Islet precursor cell (in vitro differentiated cells): ENCODE results near the gene F5.
A peak's percentile ranks its signal among the peaks of the same experiment; 100 is the strongest.

Source experiments
- DNase-seq: peaks from one replicate; pipeline ENCODE4 v3.0.0-alpha.2; 2018

F5 gene

DNA sequence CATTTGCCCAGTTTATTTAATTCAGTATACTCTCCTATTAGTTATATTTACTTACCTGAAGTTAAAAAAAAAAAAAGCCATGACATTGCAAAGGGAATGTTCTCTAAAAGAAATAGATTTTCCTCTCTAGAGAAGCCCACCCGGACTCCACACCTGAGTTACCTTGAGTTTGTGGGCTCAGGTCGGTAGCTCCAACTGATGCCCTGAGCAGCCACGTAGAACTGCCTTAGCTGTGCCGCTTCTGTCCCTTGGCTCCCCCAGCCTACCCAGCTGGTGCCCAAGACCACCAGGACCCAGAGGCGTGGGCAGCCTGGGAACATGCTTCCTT lies 250 bp downstream of the F5 start:
- DNase-seq: no peak

GRCh38 chr1:169585181-169585580 lies 1.1 kb downstream of the F5 start:
- DNase-seq: no peak

GRCh38 chr1:169584483-169585144 lies 1.7 kb downstream of the F5 start:
- no peak for DNase-seq

DNA sequence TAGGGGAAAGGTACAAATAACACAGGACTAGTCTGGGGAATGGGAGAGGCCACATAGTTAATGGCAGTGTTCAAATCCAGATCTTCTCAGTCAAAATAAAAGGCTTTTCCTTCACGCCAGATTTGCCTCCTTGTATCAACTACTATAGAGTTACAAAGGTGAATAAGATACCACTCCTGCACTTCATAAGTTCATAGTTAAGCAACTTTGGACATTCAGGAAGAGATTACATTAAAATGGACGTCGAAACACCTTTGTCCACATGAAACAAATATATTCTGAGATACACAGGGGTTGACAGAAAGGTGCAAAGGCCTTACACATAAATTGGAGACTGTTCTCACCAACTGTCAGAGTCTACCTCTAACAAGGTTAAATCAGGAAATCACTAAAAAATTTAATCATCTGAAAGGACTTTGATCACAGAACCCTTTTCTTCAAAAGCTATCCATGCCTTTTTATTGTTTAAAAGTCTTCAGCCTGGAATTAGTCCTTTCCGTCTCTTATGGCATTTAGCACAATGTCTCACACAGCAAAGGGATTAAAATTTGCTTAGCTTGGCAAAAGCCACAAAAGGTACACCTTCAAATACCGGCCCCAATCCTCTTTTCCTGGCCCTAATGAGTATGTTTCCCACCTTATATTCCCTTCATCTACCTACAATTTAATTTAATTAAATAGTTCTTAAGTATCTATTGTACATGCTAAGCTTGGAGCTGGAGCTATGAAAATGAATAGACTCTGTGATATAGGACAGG lies 8.1 kb downstream of the F5 start:
- no peak for DNase-seq

DNA sequence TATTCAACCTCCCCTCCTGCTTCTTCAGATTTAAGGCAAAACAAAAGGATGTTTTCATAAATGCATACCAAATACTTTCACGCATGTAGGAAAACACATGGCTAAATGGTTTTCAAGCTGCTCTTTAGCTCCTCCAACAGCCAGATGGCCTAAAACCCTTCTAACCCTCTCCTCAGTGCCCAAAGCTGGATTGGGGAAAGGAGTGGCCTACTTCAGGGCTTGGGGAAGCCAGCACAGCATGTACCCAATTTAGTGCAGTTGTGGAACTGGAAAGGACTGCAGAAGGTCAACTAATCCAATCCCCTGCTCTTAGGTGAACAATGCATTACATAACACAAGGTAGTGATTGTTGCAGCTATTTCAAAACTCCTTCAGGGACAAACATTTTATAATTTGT lies 9.3 kb downstream of the F5 start:
- DNase-seq: no peak

DNA sequence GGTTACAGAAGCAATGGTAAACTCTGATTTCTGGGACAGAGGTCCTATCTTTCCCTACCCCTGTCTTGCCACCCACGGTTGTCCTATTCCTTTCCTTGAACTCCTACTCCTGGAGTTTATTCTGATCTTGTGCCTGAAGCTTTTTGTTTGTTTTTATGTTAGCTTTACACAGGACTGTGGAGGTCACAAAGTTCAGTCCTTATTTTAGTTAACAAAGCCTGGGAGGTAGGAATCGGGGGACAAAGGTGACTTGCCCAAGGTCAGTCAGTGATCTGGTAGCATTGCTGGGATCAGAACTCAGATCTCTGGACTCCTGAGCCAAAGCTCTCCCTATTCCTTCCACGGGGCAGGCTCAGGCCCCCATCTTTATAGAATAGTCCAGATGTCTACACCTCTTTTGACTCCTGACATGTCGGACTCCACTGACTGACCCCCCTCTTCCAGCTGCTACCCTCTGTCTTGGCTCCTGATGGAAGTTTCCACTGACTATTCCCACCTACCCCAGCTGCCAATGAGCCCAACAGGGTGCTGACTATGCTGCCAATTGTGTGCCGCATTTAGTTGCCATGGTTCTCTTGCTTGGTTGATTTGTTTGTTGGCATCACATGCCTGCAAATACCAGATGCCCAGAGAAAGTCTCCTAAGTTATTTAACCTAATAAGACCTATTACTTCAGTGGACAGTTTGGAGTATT lies 9.9 kb downstream of the F5 start:
- no peak for DNase-seq

DNA sequence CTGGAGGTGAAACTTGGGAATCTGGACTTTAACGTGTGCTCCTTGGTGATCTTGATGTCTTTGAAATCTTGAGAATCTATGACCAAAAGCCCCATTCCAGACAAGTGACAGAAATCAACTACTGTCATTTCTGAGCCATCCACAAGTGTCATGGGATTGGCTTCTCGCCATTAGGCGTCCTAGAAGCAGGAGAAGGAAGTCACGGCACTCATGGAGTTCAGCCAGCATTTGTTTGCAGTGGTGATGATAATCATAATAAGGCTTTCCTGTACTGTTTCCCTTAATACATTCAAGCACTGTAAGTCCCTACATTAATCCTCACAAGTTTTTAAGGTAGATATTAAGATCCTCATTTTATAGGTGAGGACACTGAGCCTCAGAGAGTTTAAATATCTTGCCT lies 11.9 kb downstream of the F5 start:
- DNase-seq: no peak

DNA sequence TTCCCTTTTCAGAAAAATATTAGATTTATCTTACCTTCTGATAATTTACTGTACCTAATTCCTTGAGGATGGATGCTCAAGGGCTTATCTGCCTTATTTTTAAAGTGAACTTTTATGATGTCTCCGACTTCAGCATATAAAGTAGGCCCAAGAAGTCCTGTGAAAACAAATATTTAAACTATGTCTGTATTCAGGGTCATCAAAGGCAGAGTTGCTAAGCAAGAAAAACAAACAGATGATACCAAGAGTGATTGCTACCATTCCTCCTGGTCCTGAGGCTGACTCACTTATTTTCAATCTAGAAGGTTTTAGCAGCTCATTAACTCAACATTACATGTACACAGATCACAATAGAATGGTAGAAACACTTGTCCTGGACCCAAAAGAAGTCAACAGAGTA lies 14.1 kb downstream of the F5 start:
- DNase-seq: no peak

GRCh38 chr1:169571450-169571849 lies 14.8 kb downstream of the F5 start:
- DNase-seq: no peak

DNA sequence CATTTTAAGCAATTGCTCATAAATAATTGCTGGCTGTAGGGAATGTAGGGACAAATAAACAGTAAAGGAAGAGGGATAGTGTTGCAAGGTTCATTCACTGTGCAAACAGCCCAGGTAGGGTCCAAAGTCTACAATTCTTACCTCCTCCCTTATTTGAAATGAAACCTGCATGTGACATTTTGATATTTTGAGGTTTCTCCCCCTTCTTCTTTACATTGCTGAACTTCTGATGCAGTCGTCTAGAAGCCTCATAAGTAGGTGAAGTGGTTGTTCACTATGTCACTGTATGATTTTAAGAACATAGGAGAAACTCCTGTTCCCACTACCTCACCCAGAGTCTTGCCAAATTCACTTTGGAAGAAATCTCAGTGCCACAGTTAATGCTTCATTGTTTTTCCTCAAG lies 16.1 kb downstream of the F5 start:
- DNase-seq: no peak

DNA sequence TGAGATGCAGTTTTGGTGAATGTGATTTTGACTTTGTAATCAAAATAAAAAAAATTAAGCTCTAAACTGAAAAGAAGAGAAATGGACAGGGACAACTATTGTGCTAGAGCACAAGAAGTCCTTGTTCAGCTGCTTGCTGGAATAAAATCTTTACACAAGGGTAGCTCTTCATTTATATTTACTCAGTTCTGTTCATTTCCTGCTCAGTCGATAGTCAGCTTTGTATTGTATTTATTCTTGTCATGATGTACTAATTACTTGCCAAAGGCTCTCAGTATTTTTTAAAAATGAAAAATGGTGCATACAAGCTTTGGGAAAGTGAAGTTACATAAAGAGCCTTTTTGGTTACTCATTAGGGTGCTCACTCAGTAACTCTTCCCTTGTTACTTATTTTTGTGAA lies 17.8 kb downstream of the F5 start:
- no peak for DNase-seq

DNA sequence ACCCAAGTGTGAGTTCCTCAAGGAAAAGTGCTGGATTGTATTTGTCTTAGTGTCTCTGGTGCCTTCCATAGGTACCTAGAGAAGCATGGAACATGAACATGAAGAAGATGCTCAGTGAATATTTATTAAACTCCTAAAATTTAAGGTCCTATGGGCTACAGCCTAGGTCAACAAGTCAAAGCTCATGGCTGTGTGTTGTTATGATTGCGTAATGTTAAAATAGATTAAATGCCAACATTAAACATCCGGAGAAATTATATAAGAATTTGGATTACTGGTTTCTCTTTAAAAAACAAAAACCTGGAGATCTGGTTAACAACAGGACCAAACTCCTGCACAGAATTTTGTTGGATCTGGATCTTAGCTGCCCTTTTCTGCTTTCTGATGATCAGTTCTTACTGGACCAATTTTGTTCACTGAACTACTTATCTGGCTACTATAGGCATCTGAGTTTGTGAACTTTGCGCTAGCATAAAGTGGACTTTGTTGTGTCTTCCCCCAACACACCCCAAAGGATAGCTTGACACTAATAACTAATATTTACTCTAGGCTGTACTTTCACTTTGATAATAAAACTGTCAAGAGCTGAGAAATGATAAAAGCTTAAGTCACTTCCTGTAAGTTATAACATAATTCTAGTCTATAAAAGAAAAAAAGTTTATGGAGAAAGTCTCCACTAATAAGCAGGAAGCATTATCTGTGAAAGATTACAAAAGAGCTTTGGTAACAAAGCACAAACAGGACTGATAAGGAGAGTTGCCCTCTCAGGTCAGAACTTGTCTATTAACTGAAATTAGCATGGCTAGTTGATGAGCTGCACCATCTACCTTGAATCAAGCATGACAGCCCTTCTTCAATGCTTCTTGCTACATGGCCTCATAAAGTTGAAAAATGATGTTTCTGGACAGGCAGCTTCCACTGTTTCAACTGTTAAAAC lies 20.7 kb downstream of the F5 start:
- DNase-seq: no peak

DNA sequence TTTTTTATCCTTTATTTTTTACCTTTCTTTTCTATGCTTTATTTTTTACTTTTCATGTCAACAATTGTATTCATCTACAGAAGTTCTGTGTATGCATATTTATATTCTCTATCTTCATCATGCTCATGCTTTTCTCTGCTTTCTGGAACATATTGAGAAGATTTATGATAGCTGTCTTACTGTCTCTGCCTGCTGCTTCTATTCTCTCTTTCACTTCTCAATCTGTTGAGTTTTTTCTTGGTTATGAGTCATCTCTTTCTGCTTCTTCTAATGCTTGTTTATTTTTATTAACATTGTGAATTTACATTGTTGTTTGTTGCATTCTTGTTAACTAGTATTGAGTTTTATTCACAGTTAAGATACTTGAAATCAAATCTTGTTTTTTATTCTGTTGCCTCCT lies 22.6 kb downstream of the F5 start:
- DNase-seq: no peak

- DNase-seq: no peak
Measured at GRCh38 chr1:169563019-169563615, 23.2 kb downstream of the F5 start.

GRCh38 chr1:169561692-169562091 lies 24.6 kb downstream of the F5 start:
- DNase-seq: no peak

GRCh38 chr1:169557131-169557530 lies 29.1 kb downstream of the F5 start:
- no peak for DNase-seq

DNA sequence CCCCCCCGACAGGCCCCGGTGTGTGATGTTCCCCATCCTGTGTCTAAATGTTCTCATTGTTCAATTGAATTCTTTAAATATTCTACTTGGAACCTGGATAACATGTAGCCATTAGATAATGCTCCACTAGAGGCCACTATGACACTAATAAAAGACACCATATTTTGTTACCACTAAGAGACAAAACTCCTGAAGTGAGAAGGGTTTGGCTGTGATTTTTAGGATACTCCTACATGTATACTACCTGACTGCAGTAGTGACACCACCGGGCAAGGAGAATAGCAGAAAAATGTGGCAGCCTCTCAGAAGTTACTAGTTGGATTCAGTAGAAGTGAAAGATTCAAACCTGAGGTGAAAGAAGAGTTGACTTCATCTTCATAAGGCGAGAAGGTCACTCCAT lies 36.0 kb downstream of the F5 start:
- DNase-seq: no peak

DNA sequence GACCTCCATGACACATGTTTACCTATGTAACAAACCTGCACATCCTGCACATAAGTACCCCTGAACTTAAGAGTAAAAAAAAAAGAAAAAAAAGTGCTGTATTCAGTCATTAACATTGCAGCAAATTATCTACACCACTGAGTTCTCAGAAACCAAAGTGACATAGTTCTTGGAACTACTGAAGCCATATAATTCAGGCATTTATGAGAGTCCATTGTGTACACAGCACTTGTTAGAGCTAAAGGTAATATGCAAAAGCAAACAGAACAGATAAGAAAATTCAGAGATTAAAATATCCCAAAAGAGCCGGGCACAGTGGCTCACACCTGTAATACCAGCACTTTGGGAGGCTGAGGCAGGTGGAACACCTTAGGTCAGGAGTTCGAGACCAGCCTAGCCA lies 38.0 kb downstream of the F5 start:
- DNase-seq: no peak

GRCh38 chr1:169546087-169546995 lies 39.9 kb downstream of the F5 start:
- DNase-seq: peak; percentile 70

DNA sequence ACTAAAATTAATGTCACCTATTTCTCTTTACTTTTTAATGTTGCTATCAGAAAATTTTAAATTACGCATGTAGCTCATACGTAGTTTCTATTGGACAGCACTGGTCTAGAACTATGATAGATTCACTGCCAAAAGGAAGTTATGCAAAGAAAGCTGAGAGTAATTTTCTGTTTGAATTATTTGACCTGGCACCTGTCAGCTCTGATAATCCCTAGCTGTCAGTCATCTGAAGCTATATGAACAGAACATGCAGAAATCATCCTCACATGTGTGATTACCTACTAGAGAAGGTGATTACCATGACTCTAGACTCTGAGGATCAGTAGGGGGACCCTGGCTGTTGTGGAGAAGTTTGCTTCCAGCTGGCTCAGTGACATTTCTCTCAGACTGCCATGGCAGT lies 40.8 kb downstream of the F5 start:
- DNase-seq: no peak

DNA sequence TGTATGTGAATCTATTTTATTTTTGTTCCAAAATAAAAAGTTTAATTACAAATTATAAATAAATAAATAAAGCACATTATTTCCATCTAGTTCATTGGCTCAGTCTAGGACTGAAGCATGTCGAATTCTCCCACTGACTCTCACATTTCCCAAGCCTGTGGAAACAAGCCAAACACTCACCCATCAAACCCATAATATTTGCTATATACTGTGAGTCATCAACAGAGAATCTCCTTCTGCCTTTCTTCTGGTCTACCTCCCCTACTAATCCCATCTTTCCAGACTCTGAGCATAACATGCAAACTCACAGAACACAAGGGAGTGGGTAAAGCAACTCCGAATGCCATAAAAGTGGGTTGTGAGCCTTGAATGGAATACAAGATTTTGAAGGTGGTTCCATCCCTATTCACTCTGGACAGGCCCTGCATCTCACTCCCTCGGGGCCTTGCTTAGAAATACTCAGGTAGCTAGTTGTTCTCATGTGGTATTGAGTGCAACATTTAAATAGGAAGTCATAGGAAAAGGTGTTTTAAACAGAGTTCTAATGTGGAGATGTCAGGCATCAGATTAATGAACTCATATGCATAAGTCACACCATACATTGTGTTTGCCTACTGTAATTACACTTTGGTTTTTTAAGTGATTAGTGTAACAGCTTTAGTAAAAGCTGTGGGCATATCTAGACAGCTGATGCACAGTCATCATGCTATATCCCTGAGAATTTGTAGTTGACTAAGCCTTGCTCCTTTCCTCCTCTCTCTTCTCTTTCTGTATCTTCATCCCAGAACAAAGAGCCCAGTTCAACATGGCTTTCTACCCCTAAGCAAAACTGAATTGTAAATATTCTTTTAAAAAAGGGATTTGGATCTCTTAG lies 47.0 kb downstream of the F5 start:
- DNase-seq: no peak
